ENCODE measurements around the gene YBEY. TPM values are rescaled to one million over a fixed set of nuclear protein-coding genes. Genes with fewer than 3 reads are reported as not detected.

Gene YBEY
- total and polyA plus RNA-seq, 2 of the 13 experiments (the other 11 are each of a cell fraction or from before 2014, with no cell fraction given) = 6.5 to 8.9 TPM

- TF ChIP-seq RERE (CRISPR knock-in tag; IDR thresholded peaks at IDR 0.05; ENCODE audit: low read depth) = peak; percentile 39; the same call in 1 of the 2 replicates
- TF ChIP-seq BRF2 (CRISPR knock-in tag; IDR thresholded peaks at IDR 0.05) = peak; percentile 96
- TF ChIP-seq CREB1 (IDR thresholded peaks at IDR 0.05) = 0 out of 2 replicates have a peak, but pooled peaks have one; percentile 29
- TF ChIP-seq CREB1 (CRISPR knock-in tag; IDR thresholded peaks at IDR 0.05) = no peak
- TF ChIP-seq FOXP1 (IDR thresholded peaks at IDR 0.05) = no peak
- no peak for TF ChIP-seq FOXP1 (CRISPR knock-in tag; IDR thresholded peaks at IDR 0.05)
- 0 out of 2 replicates have a peak, but pooled peaks have one; percentile 53 for TF ChIP-seq ZNF550 (CRISPR knock-in tag; IDR thresholded peaks at IDR 0.05; ENCODE audit: borderline replicate concordance)
- 0 out of 2 replicates have a peak, but pooled peaks have one; percentile 31 for TF ChIP-seq THRA (CRISPR knock-in tag; IDR thresholded peaks at IDR 0.05; ENCODE audit: borderline replicate concordance)
- peak; percentile 91 for TF ChIP-seq ZNF547 (CRISPR knock-in tag; IDR thresholded peaks at IDR 0.05)
- peak; percentile 48; the same call in 1 of the 2 replicates for TF ChIP-seq ZNF788 (CRISPR knock-in tag; IDR thresholded peaks at IDR 0.05; ENCODE audit: borderline replicate concordance)
- peak; percentile 89 for TF ChIP-seq ZBTB14 (CRISPR knock-in tag; IDR thresholded peaks at IDR 0.05)
- 0 out of 2 replicates have a peak, but pooled peaks have one; percentile 46 for TF ChIP-seq MIXL1 (CRISPR knock-in tag; IDR thresholded peaks at IDR 0.05)
- TF ChIP-seq MTF2 (CRISPR knock-in tag; IDR thresholded peaks at IDR 0.05; ENCODE audit: borderline replicate concordance) = peak; percentile 98
- no peak for TF ChIP-seq TBX3 (IDR thresholded peaks at IDR 0.05; ENCODE audit: borderline replicate concordance)
- no peak for TF ChIP-seq SUZ12 (IDR thresholded peaks at IDR 0.05; ENCODE audit: low read depth, low read length)
- TF ChIP-seq ZBTB34 (CRISPR knock-in tag; IDR thresholded peaks at IDR 0.05) = 0 out of 2 replicates have a peak, but pooled peaks have one; percentile 21
Measured at GRCh38 chr21:46285761-46286647, at the start of gene YBEY (continued).
